ENCODE results near the gene CTNNA3.

DNA sequence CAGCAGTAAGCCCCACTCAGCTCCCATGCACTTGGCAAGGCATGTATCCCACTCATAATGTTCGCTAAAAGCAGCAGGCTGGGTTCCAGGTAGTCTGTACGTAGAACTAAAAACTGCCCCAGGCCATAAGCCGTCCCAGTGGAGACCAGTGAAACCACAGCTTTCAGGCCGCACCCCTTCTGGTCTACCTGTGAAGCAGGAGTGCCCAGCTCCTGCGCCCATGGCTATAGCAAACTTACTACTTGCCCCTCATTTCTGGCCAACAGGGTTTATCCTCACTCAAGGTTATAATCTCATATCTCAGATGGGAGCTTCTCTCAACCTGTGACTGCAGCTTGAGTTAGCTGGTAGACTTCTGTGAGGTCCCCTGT, 1108.3 kb downstream of the CTNNA3 start:
- no peak for TF ChIP-seq ZNF311 (tag by site-specific recombination; IDR thresholded peaks at IDR 0.05; ENCODE audit: borderline replicate concordance)
- TF ChIP-seq, protein P1, sequence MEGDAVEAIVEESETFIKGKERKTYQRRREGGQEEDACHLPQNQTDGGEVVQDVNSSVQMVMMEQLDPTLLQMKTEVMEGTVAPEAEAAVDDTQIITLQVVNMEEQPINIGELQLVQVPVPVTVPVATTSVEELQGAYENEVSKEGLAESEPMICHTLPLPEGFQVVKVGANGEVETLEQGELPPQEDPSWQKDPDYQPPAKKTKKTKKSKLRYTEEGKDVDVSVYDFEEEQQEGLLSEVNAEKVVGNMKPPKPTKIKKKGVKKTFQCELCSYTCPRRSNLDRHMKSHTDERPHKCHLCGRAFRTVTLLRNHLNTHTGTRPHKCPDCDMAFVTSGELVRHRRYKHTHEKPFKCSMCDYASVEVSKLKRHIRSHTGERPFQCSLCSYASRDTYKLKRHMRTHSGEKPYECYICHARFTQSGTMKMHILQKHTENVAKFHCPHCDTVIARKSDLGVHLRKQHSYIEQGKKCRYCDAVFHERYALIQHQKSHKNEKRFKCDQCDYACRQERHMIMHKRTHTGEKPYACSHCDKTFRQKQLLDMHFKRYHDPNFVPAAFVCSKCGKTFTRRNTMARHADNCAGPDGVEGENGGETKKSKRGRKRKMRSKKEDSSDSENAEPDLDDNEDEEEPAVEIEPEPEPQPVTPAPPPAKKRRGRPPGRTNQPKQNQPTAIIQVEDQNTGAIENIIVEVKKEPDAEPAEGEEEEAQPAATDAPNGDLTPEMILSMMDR (tag by site-specific recombination; IDR thresholded peaks at IDR 0.05), result no peak
